Kidney glomerular epithelial cell (primary cell): Measurements from ENCODE around the gene LIPJ.

Experiments
- DNase-seq: peaks from one replicate; lab custom pipeline; 2025; lab: John Stamatoyannopoulos, UW

Gene LIPJ

GRCh38 chr10:88598055-88598454, 11.5 kb downstream of the LIPJ start:
- no peak for DNase-seq

- no peak for DNase-seq
Measured at GRCh38 chr10:88608052-88608732, 21.6 kb downstream of the LIPJ start.

- DNase-seq, result no peak
Measured at GRCh38 chr10:88608780-88609179, 22.2 kb downstream of the LIPJ start.

GRCh38 chr10:88616250-88616977, 29.9 kb downstream of the LIPJ start:
- DNase-seq, result no peak

GRCh38 chr10:88617772-88618300, 31.3 kb downstream of the LIPJ start:
- DNase-seq, result no peak

GRCh38 chr10:88618496-88618895, 31.9 kb downstream of the LIPJ start:
- no peak for DNase-seq

- DNase-seq, result no peak
Measured at GRCh38 chr10:88620441-88620840, 33.9 kb downstream of the LIPJ start.

GRCh38 chr10:88623835-88624234, 37.3 kb downstream of the LIPJ start:
- no peak for DNase-seq

- DNase-seq, result no peak
Measured at GRCh38 chr10:88624840-88625239, 38.3 kb downstream of the LIPJ start.

GRCh38 chr10:88640186-88640585, 53.6 kb downstream of the LIPJ start:
- no peak for DNase-seq

GRCh38 chr10:88642209-88642608, 55.6 kb downstream of the LIPJ start:
- no peak for DNase-seq

GRCh38 chr10:88642963-88643362, 56.4 kb downstream of the LIPJ start:
- DNase-seq, result no peak

- no peak for DNase-seq
Measured at GRCh38 chr10:88647061-88647615, 60.6 kb downstream of the LIPJ start.

GRCh38 chr10:88651101-88651551, 64.6 kb downstream of the LIPJ start:
- DNase-seq, result peak; percentile 82

- no peak for DNase-seq
Measured at GRCh38 chr10:88652616-88653015, 66.1 kb downstream of the LIPJ start.
